Mesothelial cell of epicardium (in vitro differentiated cells): Measurements from ENCODE around the gene TAF11L9. TPM values are rescaled to one million over a fixed set of nuclear protein-coding genes. Genes with fewer than 3 reads are reported as not detected.
"Not testable (repeated sequence)": the region's sequence is repeated elsewhere in the genome, so short reads cannot be mapped to it uniquely, and the experiment has no call there.

Source experiments
- DNase-seq, 2 experiments: peaks; one replicate each; pipeline ENCODE4 v3.0.0; 2021; ENCODE audit warnings: low spot score in 2 of 2; ENCODE audit not compliant: unreplicated experiment in 2 of 2
- H3K27ac Mint-ChIP-seq: 2 replicates; pipeline ENCODE4 v1.8.0; 2021; ENCODE audit warnings: mixed read lengths
- H3K27me3 Mint-ChIP-seq: 2 replicates; pipeline ENCODE4 v1.8.0; 2021; ENCODE audit warnings: low read depth, mixed read lengths
- H3K36me3 Mint-ChIP-seq: 2 replicates; pipeline ENCODE4 v1.8.0; 2021; ENCODE audit warnings: mixed read lengths
- H3K4me1 Mint-ChIP-seq: 2 replicates; pipeline ENCODE4 v1.8.0; 2021; ENCODE audit warnings: mixed read lengths
- H3K4me3 Mint-ChIP-seq: 2 replicates; pipeline ENCODE4 v1.8.0; 2021; ENCODE audit warnings: mild to moderate bottlenecking, moderate library complexity, mixed read lengths
- H3K9me3 Mint-ChIP-seq: 2 replicates; pipeline ENCODE4 v1.8.0; 2021; ENCODE audit warnings: mixed read lengths
- CTCF ChIP-seq: fragments of 200-600 bp; sonication (generic); IDR thresholded peaks from one replicate; pipeline ENCODE4 v1.5.0; 2021; ENCODE audit warnings: antibody characterized with exemption; ENCODE audit not compliant: unreplicated experiment
- total RNA-seq: library from RNA; stranded (reverse); gene quantifications from 3 replicates; pipeline ENCODE4 v1.2.1, GENCODE V29; 2021

The TAF11L9 gene
- total RNA-seq, 1 donor from 2014 or later: not detected

GRCh38 chr5:17614872-17615605 is 20.8 kb upstream of the TAF11L9 start:
- H3K27me3 Mint-ChIP-seq: peaks cover 1% of the 10 kb centered on the region

GRCh38 chr5:17610092-17610491 is 15.9 kb upstream of the TAF11L9 start, which contains the start of gene TAF11L12:
TSS of gene TAF11L12 (plus strand) at chr5:17610392.
- H3K36me3 Mint-ChIP-seq: not testable (repeated sequence)

More at GRCh38 chr5:17614872-17615605, 20.8 kb upstream of the TAF11L9 start:
- H3K9me3 Mint-ChIP-seq: peaks cover 8% of the 10 kb centered on the region
- no peak overlapping the region for H3K4me3 Mint-ChIP-seq
- H3K27ac Mint-ChIP-seq: no peak overlapping the region
- TF ChIP-seq CTCF: no peak
- DNase-seq: no peak
- no peaks in the 10 kb centered on the region for H3K4me1 Mint-ChIP-seq
- H3K36me3 Mint-ChIP-seq: no peaks in the 10 kb centered on the region

GRCh38 chr5:17607461-17607860 is 13.3 kb upstream of the TAF11L9 start:
- not testable (repeated sequence) for DNase-seq, H3K9me3 Mint-ChIP-seq, H3K27ac Mint-ChIP-seq, H3K36me3 Mint-ChIP-seq, H3K27me3 Mint-ChIP-seq, H3K4me3 Mint-ChIP-seq, H3K4me1 Mint-ChIP-seq

More at GRCh38 chr5:17610092-17610491, 15.9 kb upstream of the TAF11L9 start, which contains the start of gene TAF11L12:
- H3K27ac Mint-ChIP-seq, H3K4me3 Mint-ChIP-seq, DNase-seq, H3K27me3 Mint-ChIP-seq, H3K4me1 Mint-ChIP-seq, H3K9me3 Mint-ChIP-seq: not testable (repeated sequence)

GRCh38 chr5:17604951-17605350 is 10.8 kb upstream of the TAF11L9 start:
- H3K27ac Mint-ChIP-seq: no peak overlapping the region
- TF ChIP-seq CTCF: no peak
- no peaks in the 10 kb centered on the region for H3K9me3 Mint-ChIP-seq
- H3K36me3 Mint-ChIP-seq: no peaks in the 10 kb centered on the region
- no peaks in the 10 kb centered on the region for H3K4me1 Mint-ChIP-seq
- no peak overlapping the region for H3K4me3 Mint-ChIP-seq
- no peak for DNase-seq
- no peaks in the 10 kb centered on the region for H3K27me3 Mint-ChIP-seq

- H3K4me1 Mint-ChIP-seq, H3K9me3 Mint-ChIP-seq, H3K36me3 Mint-ChIP-seq, DNase-seq, H3K27me3 Mint-ChIP-seq, H3K27ac Mint-ChIP-seq, H3K4me3 Mint-ChIP-seq: not testable (repeated sequence)
Measured at GRCh38 chr5:17603880-17604279, 9.7 kb upstream of the TAF11L9 start, which contains the start of gene TAF11L11. TSS of gene TAF11L11 (plus strand) at chr5:17604183.

- H3K27me3 Mint-ChIP-seq, H3K4me1 Mint-ChIP-seq, H3K4me3 Mint-ChIP-seq, H3K36me3 Mint-ChIP-seq, DNase-seq, H3K9me3 Mint-ChIP-seq, H3K27ac Mint-ChIP-seq: not testable (repeated sequence)
Measured at GRCh38 chr5:17597728-17598127, 3.5 kb upstream of the TAF11L9 start, which contains the start of gene TAF11L10. TSS of gene TAF11L10 (minus strand) at chr5:17597828.

GRCh38 chr5:17590860-17591259 is 3.3 kb downstream of the TAF11L9 start, which contains the start of gene TAF11L8:
TSS of gene TAF11L8 (minus strand) at chr5:17590960.
- not testable (repeated sequence) for DNase-seq, H3K4me3 Mint-ChIP-seq, H3K27ac Mint-ChIP-seq, H3K4me1 Mint-ChIP-seq, H3K27me3 Mint-ChIP-seq, H3K36me3 Mint-ChIP-seq, H3K9me3 Mint-ChIP-seq

GRCh38 chr5:17585658-17586057 is 8.5 kb downstream of the TAF11L9 start, which contains the start of gene TAF11L7:
TSS of gene TAF11L7 (minus strand) at chr5:17585758.
- not testable (repeated sequence) for DNase-seq, H3K4me1 Mint-ChIP-seq, H3K27ac Mint-ChIP-seq, H3K9me3 Mint-ChIP-seq, H3K4me3 Mint-ChIP-seq, H3K27me3 Mint-ChIP-seq, H3K36me3 Mint-ChIP-seq

Other genes starting within 250 kb of the TAF11L9 start
- gene TAF11L2, start 96.2 kb downstream of the TAF11L9 start, total RNA-seq: not detected in 3 replicates
- not detected in 3 replicates for gene TAF11L3, start 76.0 kb downstream of the TAF11L9 start, total RNA-seq
- not detected in 3 replicates for gene TAF11L4, start 72.6 kb downstream of the TAF11L9 start, total RNA-seq
- not detected in 3 replicates for gene TAF11L5, start 69.2 kb downstream of the TAF11L9 start, total RNA-seq
- not detected in 3 replicates for gene TAF11L6, start 65.7 kb downstream of the TAF11L9 start, total RNA-seq
- gene TAF11L7, start 8.6 kb downstream of the TAF11L9 start, total RNA-seq: not detected in 3 replicates
- gene TAF11L8, start 3.4 kb downstream of the TAF11L9 start, total RNA-seq: not detected in 3 replicates
- gene TAF11L10, start 3.4 kb upstream of the TAF11L9 start, total RNA-seq: not detected in 3 replicates
- not detected in 3 replicates for gene TAF11L11, start 9.8 kb upstream of the TAF11L9 start, total RNA-seq
- gene TAF11L12, start 16.0 kb upstream of the TAF11L9 start, total RNA-seq: not detected in 3 replicates
- gene TAF11L13, start 37.7 kb upstream of the TAF11L9 start, total RNA-seq: not detected in 3 replicates
- gene TAF11L14, start 40.1 kb upstream of the TAF11L9 start, total RNA-seq: not detected in 3 replicates